Skeletal muscle satellite cell (primary cell): ENCODE results near the gene EXOC3L1. TPM values are rescaled to one million over a fixed set of nuclear protein-coding genes. Genes with fewer than 3 reads are reported as not detected.

ENCODE experiments used
- H3K27me3 ChIP-seq: 2 replicates; pipeline ENCODE4 v1.7.0; 2013; ENCODE audit warnings: low read length; ENCODE audit not compliant: control insufficient read depth, insufficient read depth
- H3K36me3 ChIP-seq: 2 replicates; pipeline ENCODE4 v1.7.0; 2013; ENCODE audit warnings: mild to moderate bottlenecking, control low read depth, low read length; ENCODE audit not compliant: insufficient read depth
- H3K4me1 ChIP-seq: 2 replicates; pipeline ENCODE4 v1.7.0; 2013; ENCODE audit warnings: low read length; ENCODE audit not compliant: control insufficient read depth, insufficient read depth
- H3K4me2 ChIP-seq: 2 replicates; pipeline ENCODE4 v1.7.0; 2013; ENCODE audit warnings: mild to moderate bottlenecking, low read length
- H3K4me3 ChIP-seq: 2 replicates; pipeline ENCODE4 v1.7.0; 2013; ENCODE audit warnings: low read length
- H3K9ac ChIP-seq: 2 replicates; pipeline ENCODE4 v1.7.0; 2013; ENCODE audit warnings: mild to moderate bottlenecking, low read depth, low read length, moderate library complexity
- H3K9me3 ChIP-seq: replicated peaks from 2 replicates; pipeline ENCODE4 v1.7.0; 2013; ENCODE audit warnings: mild to moderate bottlenecking, control low read depth, low read length
- total RNA-seq: library from RNA; depleted of rRNA; stranded (reverse); fragments of >200 nt; gene quantifications from 2 replicates; pipeline ENCODE4 v1.2.3, GENCODE V29; 2012; rRNA removed

Gene EXOC3L1
- not detected in 2 replicates for total RNA-seq

DNA sequence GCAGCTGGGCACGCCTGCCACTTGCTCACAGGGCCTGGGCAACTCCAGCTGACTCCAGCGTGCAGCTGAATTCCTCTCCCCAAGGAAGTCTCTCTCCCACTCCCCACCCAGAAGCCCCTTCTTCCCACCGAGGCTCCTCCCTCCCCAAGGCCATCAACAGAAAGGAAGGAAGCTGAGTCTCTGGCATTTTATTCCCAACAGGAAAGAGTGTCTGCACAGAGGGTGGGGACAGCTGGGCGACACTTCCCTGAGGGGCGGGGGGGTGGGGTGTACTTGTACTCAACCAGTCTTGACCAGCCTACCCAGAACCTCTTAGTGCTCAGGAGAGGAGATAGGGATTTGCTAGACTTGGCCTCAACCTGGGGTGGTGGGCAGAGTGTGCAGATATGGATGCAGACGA is at the start of gene EXOC3L1:
Gene EXOC3L1 (minus strand): TSS at position 96 of the 400 bp plus-strand sequence. CDS start 460 bp downstream, outside the sequence.
- Histone ChIP-seq H3K4me1 (peaks cover 54% of the 10 kb centered on the region), H3K4me2 (no peak within 1 kb of the TSS), H3K9ac (no peak within 1 kb of the TSS), H3K36me3 (peaks cover 21% of the 10 kb centered on the region), H3K27me3 (no peaks in the 10 kb centered on the region), H3K9me3 (no peaks in the 10 kb centered on the region), H3K4me3 (no peak within 1 kb of the TSS)

DNA sequence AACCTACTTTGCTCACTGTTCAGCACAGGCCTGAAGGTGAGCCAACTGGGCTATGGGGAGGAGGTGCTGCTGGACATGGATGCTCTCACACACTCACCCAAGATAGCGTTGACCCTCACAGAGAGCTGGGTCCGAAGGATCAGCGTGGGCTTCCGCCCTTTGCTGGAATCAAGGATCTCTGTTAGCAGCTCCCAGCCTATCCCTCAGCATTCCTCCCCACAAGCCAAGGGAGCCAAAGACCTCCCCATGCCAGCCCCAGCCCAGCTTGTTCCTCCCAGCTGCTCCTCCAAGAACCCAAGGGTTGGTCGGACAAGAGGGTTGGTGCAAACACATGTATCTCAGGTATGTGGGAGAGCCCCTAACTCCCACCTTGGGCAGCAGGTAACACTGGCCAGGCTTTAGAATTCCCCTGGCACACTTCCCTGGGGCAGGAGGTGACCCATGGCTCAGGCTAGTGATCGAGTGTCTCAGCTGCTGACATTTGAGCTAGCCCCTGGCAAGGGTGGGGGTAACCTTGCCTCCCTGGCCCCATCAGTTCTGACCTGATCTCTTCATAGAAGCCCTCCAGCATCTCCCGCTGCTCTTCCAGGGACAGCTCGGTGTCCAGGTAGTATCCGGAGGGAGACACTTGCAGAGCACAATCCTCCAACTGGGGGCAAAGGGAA is 49.0 kb upstream of the EXOC3L1 start:
- Histone ChIP-seq H3K4me1 (peaks cover 42% of the 10 kb centered on the region), H3K4me2 (no peak overlapping the region), H3K36me3 (peaks cover 50% of the 10 kb centered on the region), H3K9ac (no peak overlapping the region), H3K27me3 (no peaks in the 10 kb centered on the region), H3K9me3 (no peaks in the 10 kb centered on the region), H3K4me3 (no peak overlapping the region)

GRCh38 chr16:67238278-67238575 is 48.3 kb upstream of the EXOC3L1 start:
- H3K36me3 ChIP-seq = peaks cover 55% of the 10 kb centered on the region
- no peaks in the 10 kb centered on the region for H3K27me3 ChIP-seq
- H3K9me3 ChIP-seq = no peaks in the 10 kb centered on the region
- peaks cover 34% of the 10 kb centered on the region for H3K4me1 ChIP-seq
- H3K4me3 ChIP-seq = no peak overlapping the region
- H3K9ac ChIP-seq = no peak overlapping the region
- no peak overlapping the region for H3K4me2 ChIP-seq

DNA sequence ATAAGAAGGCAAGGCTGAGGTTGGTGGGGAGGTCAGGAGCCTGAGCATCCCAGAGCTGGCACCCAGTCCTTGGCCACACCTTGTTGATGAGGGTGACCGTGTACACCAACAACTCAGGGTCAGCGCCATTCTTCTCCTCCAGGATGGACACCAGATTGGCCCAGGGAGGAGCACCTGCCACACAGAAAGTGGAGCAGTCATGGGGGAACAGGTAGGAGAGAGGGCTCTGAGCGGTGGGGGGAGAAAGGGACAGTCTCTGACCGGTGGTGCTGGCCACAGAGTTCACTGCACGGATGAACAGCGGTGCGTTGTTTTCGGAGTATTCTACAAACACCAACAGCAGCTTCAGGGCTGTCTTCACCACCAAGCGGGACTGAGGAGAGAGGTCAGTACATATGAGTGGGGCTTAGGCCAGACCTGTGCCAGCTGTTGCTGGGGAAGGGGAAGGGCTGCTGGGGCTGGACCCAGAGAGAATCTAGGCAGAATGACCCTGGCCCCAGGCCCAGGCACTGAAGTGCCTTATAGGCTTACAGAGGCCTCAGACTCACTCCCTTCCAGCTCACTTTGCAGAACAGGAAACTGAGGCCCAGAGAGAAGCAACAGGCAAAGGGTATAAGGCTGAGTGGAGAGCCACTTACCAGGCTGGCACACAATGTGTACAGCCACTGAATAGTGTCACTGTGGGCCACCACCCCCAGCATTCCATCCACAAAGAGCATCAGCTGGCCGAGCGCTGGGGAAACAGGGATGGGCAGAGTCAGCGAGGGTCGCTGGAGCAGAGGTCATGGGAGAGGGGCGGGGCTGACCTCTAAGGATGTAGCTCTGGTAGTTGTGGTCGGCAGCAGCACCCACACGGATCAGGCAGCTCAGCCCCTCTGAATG is 47.7 kb upstream of the EXOC3L1 start:
- Histone ChIP-seq H3K4me1 (peaks cover 31% of the 10 kb centered on the region), H3K9me3 (no peaks in the 10 kb centered on the region), H3K36me3 (peaks cover 56% of the 10 kb centered on the region), H3K4me2 (no peak overlapping the region), H3K27me3 (no peaks in the 10 kb centered on the region), H3K9ac (no peak overlapping the region), H3K4me3 (no peak overlapping the region)

- Histone ChIP-seq H3K36me3 (peaks cover 59% of the 10 kb centered on the region), H3K9me3 (no peaks in the 10 kb centered on the region), H3K4me1 (peaks cover 23% of the 10 kb centered on the region), H3K9ac (no peak overlapping the region), H3K27me3 (no peaks in the 10 kb centered on the region), H3K4me3 (no peak overlapping the region), H3K4me2 (no peak overlapping the region)
Observed at GRCh38 chr16:67236563-67237395, 46.8 kb upstream of the EXOC3L1 start.

DNA sequence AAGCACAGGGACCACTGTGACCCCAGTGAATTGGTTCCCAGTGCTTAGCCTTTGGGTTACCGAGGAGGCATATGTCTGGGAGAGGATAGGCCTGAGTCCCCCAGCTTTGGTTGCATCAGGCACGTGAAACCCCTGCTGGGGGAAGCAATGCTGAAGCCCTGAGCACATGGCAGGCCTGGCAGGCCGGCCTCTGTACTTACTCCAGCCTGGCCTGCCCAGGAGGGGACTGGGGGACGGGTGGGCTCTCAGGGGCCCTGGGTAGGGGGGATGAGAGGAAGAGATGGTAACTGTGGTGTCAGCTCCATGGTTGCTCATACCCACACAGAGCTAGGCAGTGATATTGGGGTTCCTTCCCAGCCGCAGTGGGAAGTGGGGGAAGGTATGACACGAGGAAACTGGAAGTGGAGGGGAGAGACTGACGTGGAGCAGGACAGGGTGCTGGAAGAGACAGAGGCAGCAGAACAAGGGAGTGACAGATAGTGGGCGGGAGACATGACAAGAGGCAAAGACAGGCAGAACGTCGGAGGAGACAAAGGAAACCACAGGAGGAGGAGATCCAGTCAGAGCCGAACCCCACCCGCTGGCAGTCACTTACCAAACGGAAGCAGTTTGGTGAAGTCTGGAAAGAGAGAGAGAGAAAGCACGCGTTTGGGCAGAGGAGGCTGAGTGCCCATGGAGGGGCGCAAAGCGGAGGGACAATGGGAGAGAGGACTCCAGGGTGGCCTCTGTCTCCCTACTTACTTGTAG is 46.1 kb upstream of the EXOC3L1 start:
- H3K36me3 ChIP-seq = peaks cover 67% of the 10 kb centered on the region

DNA sequence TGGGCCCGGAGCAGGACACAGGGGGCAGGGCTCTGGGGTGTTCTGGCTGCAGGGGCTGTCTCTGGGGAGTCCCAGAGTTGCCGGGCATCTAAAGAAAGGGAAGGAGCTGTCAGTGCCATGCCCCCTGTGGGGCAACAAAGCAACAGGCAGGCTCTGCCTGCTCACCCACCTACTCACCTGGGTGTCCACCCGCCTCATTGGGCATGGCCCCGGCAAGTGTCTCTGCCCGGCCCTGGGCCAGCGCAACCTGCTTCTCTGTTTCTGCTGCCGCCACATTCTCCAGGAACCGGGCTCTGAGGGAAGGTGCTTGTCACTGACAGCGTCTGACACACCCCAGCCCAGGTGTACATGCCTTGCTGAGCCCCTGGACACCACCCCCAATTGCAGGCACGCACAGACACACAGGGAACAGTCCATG is 44.3 kb upstream of the EXOC3L1 start:
- H3K9me3 ChIP-seq = no peaks in the 10 kb centered on the region
- no peak overlapping the region for H3K4me3 ChIP-seq
- no peak overlapping the region for H3K9ac ChIP-seq
- H3K27me3 ChIP-seq = no peaks in the 10 kb centered on the region
- no peak overlapping the region for H3K4me2 ChIP-seq
- H3K4me1 ChIP-seq = no peaks in the 10 kb centered on the region
- peaks cover 84% of the 10 kb centered on the region for H3K36me3 ChIP-seq

More for the DNA sequence above, 46.1 kb upstream of the EXOC3L1 start:
- H3K4me3 ChIP-seq = no peak overlapping the region
- H3K4me2 ChIP-seq = no peak overlapping the region
- H3K9me3 ChIP-seq = no peaks in the 10 kb centered on the region
- H3K27me3 ChIP-seq = no peaks in the 10 kb centered on the region
- no peak overlapping the region for H3K9ac ChIP-seq
- peaks cover 15% of the 10 kb centered on the region for H3K4me1 ChIP-seq

GRCh38 chr16:67233596-67233995 is 43.7 kb upstream of the EXOC3L1 start:
- Histone ChIP-seq H3K36me3 (peaks cover 84% of the 10 kb centered on the region), H3K27me3 (no peaks in the 10 kb centered on the region), H3K4me3 (no peak overlapping the region), H3K9ac (no peak overlapping the region), H3K9me3 (no peaks in the 10 kb centered on the region), H3K4me2 (no peak overlapping the region), H3K4me1 (no peaks in the 10 kb centered on the region)

- H3K9me3 ChIP-seq = no peaks in the 10 kb centered on the region
- H3K4me2 ChIP-seq = no peak overlapping the region
- H3K4me3 ChIP-seq = no peak overlapping the region
- H3K9ac ChIP-seq = no peak overlapping the region
- no peaks in the 10 kb centered on the region for H3K27me3 ChIP-seq
- peaks cover 65% of the 10 kb centered on the region for H3K36me3 ChIP-seq
- peaks cover 14% of the 10 kb centered on the region for H3K4me1 ChIP-seq
Observed at GRCh38 chr16:67230809-67231660, 41.1 kb upstream of the EXOC3L1 start.
